Natural killer cell (primary cell): Measurements from ENCODE around the gene EHD3. TPM values are rescaled to one million over a fixed set of nuclear protein-coding genes. Genes with fewer than 3 reads are reported as not detected.

Experiments used
- ATAC-seq, 3 donors: fragments of 150-1000 bp in 2 of 3; fragments of 200-7000 bp in 1 of 3; cut with Tn5 transposase; 1 replicate in 1 of 3; 2 replicates in 2 of 3; pipeline ENCODE4 v1.10.0; 2021; ENCODE audit warnings: mild to moderate bottlenecking in 2 of 3, moderate library complexity in 2 of 3
- DNase-seq, 2 donors: peaks; one replicate each; pipeline versions ENCODE4 v3.0.0 to v3.0.0-alpha.2; 2013 to 2021; ENCODE audit warnings: mixed read lengths in 1 of 2
- H3K27ac ChIP-seq: one replicate; pipeline ENCODE4 v1.5.1; 2013; ENCODE audit warnings: mild to moderate bottlenecking, low read length
- H3K27me3 ChIP-seq: one replicate; pipeline ENCODE4 v1.6.1; 2013; ENCODE audit warnings: low read length; ENCODE audit not compliant: control insufficient read depth, insufficient read depth
- H3K36me3 ChIP-seq: one replicate; pipeline ENCODE4 v1.6.1; 2013; ENCODE audit warnings: low read length; ENCODE audit not compliant: control insufficient read depth, insufficient read depth
- H3K4me1 ChIP-seq: one replicate; pipeline ENCODE4 v1.6.1; 2013; ENCODE audit warnings: low read length; ENCODE audit not compliant: control insufficient read depth, insufficient read depth
- H3K4me3 ChIP-seq: one replicate; pipeline ENCODE4 v1.5.1; 2013; ENCODE audit warnings: low read length
- H3K9me3 ChIP-seq: one replicate; pipeline ENCODE4 v1.6.1; 2013; ENCODE audit warnings: low read length; ENCODE audit not compliant: control insufficient read depth, insufficient read depth
- H3K27ac Mint-ChIP-seq, 2 donors: one replicate each; pipeline ENCODE4 v1.8.0; 2022; ENCODE audit warnings: mild to moderate bottlenecking in 2 of 2, mixed read lengths in 2 of 2, moderate library complexity in 1 of 2
- H3K27me3 Mint-ChIP-seq, 2 donors: one replicate each; pipeline ENCODE4 v1.8.0; 2022; ENCODE audit warnings: low read depth in 2 of 2, mixed read lengths in 2 of 2
- H3K36me3 Mint-ChIP-seq: one replicate; pipeline ENCODE4 v1.8.0; 2022; ENCODE audit warnings: mixed read lengths
- H3K4me1 Mint-ChIP-seq, 2 donors: one replicate each; pipeline ENCODE4 v1.8.0; 2022; ENCODE audit warnings: mixed read lengths in 2 of 2
- H3K4me3 Mint-ChIP-seq: one replicate; pipeline ENCODE4 v1.8.0; 2022; ENCODE audit warnings: mild to moderate bottlenecking, moderate library complexity, mixed read lengths
- H3K9me3 Mint-ChIP-seq, 2 donors: one replicate each; pipeline ENCODE4 v1.8.0; 2022; ENCODE audit warnings: mixed read lengths in 2 of 2
- WGBS: methylation state at CpG from one replicate; pipeline ENCODE4 v1.1.7; 2013; ENCODE audit warnings: missing lambda C conversion rate; ENCODE audit not compliant: insufficient coverage; 5-methylcytosine and 5-hydroxymethylcytosine counted together
- intact Hi-C: fragments of 100-400 bp; cut with micrococcal nuclease; formaldehyde crosslinking; loops from one replicate; pipeline ENCODE4 v1.14.2; 2022
- total RNA-seq, 4 donors: library from RNA; stranded (reverse); fragments of 120-200 nt in 1 of 4; gene quantifications; one replicate each; pipeline versions ENCODE4 v1.2.3 to v1.2.4, GENCODE V29; 2013 to 2022
- TF ChIP-seq, protein P1 (sequence below): fragments of 200-600 bp; IDR thresholded peaks from one replicate; pipeline ENCODE4 v1.8.0; 2022; ENCODE audit warnings: antibody characterized with exemption

The EHD3 gene
- total RNA-seq, 3 donors from 2014 or later (not counting 1 experiment from before 2014, with no cell fraction given) = 5.6 to 7.8 (median 7.2) TPM

DNA sequence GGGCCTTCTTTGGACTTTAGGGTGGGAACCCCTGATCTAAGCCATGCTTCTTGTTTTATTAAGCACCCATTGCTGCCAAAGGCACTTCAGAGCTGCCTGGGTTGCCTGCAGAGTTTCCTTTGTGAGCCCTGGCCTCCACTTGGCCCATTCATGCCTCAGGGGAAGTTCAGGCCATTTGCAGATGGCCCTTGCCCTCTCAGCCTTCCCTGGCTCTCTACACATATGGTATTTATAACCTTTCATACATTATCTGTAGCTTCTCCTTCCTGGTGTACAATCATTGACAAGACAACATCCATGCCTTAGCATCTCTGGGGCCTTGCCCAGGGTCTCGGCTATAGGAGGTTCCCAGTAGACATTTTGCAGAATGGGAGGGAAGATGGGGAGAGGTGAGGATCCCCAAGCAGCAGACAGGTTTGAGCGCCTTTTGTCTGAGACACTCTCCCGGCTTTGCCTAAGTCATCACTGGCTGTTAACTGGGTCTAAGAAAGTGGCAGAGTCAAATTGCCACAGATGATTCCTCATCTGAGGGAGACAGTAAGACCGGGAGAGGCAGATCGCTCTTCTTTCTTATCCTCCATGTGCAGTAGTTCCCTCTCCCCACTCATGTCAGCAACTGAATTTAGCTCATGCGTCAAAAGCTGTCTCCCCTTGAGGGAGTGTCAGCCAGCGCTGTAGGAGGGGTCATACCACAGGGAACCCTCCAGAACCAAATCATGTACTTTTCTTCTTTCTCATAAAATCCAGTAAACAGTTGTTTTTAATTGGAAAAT, 2.7 kb downstream of the EHD3 start:
- ATAC-seq = no peak
- Histone ChIP-seq H3K9me3 (no peaks in the 10 kb centered on the region), H3K4me3 (no peak overlapping the region), H3K36me3 (no peaks in the 10 kb centered on the region), H3K4me1 (peaks cover 11% of the 10 kb centered on the region), H3K27me3 (no peaks in the 10 kb centered on the region), H3K27ac (no peak overlapping the region)
- intact Hi-C loops = loop anchor here (10.0 kb wide), 1 partner anchor 98 kb away; no protein-coding TSS in a partner anchor
- no peaks in the 10 kb centered on the region for H3K36me3 Mint-ChIP-seq
- H3K4me3 Mint-ChIP-seq = peak overlapping the region; percentile 45
- no peak for DNase-seq
- H3K27ac Mint-ChIP-seq = no peak overlapping the region
- H3K4me1 Mint-ChIP-seq = peaks cover 16 to 38% of the 10 kb centered on the region in 2 donors
- H3K9me3 Mint-ChIP-seq = no peaks in the 10 kb centered on the region
- H3K27me3 Mint-ChIP-seq = no peaks in the 10 kb centered on the region
- WGBS = 96% methylated on average over 5 of the region's 7 CpGs
- TF ChIP-seq, protein P1, sequence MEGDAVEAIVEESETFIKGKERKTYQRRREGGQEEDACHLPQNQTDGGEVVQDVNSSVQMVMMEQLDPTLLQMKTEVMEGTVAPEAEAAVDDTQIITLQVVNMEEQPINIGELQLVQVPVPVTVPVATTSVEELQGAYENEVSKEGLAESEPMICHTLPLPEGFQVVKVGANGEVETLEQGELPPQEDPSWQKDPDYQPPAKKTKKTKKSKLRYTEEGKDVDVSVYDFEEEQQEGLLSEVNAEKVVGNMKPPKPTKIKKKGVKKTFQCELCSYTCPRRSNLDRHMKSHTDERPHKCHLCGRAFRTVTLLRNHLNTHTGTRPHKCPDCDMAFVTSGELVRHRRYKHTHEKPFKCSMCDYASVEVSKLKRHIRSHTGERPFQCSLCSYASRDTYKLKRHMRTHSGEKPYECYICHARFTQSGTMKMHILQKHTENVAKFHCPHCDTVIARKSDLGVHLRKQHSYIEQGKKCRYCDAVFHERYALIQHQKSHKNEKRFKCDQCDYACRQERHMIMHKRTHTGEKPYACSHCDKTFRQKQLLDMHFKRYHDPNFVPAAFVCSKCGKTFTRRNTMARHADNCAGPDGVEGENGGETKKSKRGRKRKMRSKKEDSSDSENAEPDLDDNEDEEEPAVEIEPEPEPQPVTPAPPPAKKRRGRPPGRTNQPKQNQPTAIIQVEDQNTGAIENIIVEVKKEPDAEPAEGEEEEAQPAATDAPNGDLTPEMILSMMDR = no peak

DNA sequence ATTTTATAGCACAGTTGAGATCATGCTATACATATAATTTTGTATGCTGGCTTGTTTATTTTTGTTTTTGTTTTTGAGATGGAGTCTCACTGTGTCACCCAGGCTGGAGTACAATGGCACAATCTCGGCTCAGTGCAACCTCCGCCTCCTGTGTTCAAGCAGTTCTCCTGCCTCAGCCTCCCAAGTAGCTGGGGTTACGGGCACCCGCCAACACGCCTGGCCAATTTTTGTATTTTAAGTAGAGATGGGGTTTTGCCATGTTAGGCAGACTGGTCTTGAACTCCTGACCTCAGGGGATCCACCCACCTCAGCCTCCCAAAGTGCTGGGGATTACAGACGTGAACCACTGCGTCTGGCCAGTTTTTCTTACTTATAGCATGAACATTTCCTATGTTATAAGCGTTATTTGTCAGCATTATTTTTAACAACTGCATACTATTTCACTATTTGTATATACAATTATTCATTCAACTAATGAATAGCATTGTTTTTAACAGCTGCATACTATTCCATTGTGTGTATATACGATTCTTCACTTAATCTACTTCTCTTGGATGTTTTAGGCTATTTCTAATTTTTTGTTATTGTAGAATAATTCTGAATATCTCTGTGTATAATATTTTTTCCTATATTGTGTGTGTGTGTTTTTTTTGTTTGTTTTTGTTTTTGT, 3.5 kb downstream of the EHD3 start:
- H3K36me3 Mint-ChIP-seq = no peaks in the 10 kb centered on the region
- ATAC-seq = no peak
- DNase-seq = no peak
- H3K4me1 Mint-ChIP-seq = peaks cover 16 to 38% of the 10 kb centered on the region in 2 donors
- TF ChIP-seq, protein P1 = no peak
- Histone ChIP-seq H3K27me3 (no peaks in the 10 kb centered on the region), H3K36me3 (no peaks in the 10 kb centered on the region), H3K4me1 (peaks cover 11% of the 10 kb centered on the region), H3K9me3 (no peaks in the 10 kb centered on the region), H3K27ac (no peak overlapping the region), H3K4me3 (no peak overlapping the region)
- H3K27me3 Mint-ChIP-seq = no peaks in the 10 kb centered on the region
- no peak overlapping the region for H3K27ac Mint-ChIP-seq
- WGBS = 92% methylated on average over 7 of the region's 9 CpGs
- intact Hi-C loops = loop anchor here (10.0 kb wide), 1 partner anchor 97 kb away; no protein-coding TSS in a partner anchor
- H3K9me3 Mint-ChIP-seq = no peaks in the 10 kb centered on the region
- no peak overlapping the region for H3K4me3 Mint-ChIP-seq

DNA sequence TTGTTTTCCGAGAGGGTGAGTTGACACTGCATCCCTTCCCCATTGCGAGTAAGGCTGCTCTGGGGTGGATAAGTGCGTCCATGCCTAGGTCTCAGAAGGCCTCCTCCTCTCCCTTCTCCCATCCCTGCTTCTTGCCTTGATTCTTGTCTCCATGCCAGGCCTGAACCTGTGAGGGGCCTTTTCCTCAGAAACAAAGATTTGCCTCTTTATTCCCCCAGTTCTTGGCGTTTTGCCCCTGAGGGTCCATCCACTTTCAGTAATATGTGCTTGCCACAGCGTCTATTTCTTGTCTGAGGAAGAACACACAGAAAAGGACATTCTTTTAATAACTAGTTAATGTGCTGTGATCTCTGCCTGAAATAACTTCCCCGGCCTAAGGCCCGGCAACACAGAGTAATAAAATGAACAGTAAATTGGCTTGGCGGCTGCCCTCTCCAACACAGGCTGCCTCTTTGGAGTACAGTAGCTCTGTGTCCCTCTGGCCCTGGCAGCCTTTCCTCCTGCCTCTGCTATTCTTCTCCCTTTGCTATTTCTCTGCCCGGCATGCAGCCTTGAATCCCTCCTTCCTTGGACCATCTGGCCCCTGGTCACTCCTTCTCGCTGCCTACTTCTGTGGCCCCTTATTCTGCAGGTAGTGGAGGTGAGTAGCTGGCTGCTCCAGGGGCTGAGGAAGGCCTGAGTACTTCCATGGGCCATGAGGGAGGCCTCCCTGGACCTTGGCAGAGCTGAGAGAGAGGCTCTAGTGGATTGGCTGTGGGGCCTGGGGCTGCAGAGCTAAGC, 4.4 kb downstream of the EHD3 start:
- DNase-seq (no peak), ATAC-seq (no peak)
- 94% methylated on average over 10 of the region's 10 CpGs for WGBS
- no peaks in the 10 kb centered on the region for H3K9me3 ChIP-seq
- intact Hi-C loops = loop anchor here (10.0 kb wide), 1 partner anchor 96 kb away; no protein-coding TSS in a partner anchor
- H3K4me3 ChIP-seq = no peak overlapping the region
- no peaks in the 10 kb centered on the region for H3K27me3 ChIP-seq
- Mint-ChIP-seq H3K36me3 (no peaks in the 10 kb centered on the region), H3K9me3 (no peaks in the 10 kb centered on the region), H3K27ac (no peak overlapping the region), H3K4me1 (peaks cover 16 to 35% of the 10 kb centered on the region in 2 donors), H3K27me3 (no peaks in the 10 kb centered on the region), H3K4me3 (no peak overlapping the region)
- no peaks in the 10 kb centered on the region for H3K36me3 ChIP-seq
- peaks cover 10% of the 10 kb centered on the region for H3K4me1 ChIP-seq
- TF ChIP-seq, protein P1 = no peak
- no peak overlapping the region for H3K27ac ChIP-seq
